ENCODE data around the gene SLC28A1. TPM values are rescaled to one million over a fixed set of nuclear protein-coding genes. Genes with fewer than 3 reads are reported as not detected.

The SLC28A1 gene
- polyA plus RNA-seq, 3 donors from 2014 or later = not detected

DNA sequence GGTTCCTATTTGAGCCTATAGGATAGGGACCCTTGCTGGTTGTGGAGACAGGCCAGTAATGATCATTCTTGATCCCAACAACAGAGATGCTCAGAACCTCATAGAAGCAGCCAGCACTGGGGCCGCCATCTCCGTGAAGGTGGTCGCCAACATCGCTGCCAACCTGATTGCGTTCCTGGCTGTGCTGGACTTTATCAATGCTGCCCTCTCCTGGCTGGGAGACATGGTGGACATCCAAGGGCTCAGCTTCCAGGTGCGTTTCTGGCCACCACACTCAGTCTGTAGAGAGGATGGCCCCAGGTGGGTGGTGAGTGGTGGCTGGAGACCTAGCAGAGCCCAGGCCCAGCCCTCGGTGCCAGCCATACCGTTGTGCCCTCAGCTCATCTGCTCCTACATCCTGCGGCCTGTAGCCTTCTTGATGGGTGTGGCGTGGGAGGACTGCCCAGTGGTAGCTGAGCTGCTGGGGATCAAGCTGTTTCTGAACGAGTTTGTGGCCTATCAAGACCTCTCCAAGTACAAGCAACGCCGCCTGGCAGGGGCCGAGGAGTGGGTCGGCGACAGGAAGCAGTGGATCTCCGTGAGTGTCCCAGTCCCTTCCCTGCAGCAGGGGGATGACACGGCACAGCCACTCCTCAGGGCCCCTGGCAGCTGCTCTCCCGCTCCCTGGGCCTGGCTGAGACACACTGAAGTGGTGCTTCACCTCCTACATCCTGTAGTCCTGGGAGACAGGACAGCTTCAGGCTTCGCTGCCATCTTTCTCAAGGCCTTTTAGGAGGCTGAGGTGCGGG is 50.7 kb downstream of the SLC28A1 start:
- Mint-ChIP-seq H3K4me1 (no peaks in the 10 kb centered on the region), H3K27ac (no peak overlapping the region), H3K9me3 (no peaks in the 10 kb centered on the region), H3K27me3 (ENCODE audit: low read depth in 3 of 3) (peaks cover 2 to 13% (median 2%) of the 10 kb centered on the region in 3 donors), H3K4me3 (no peak overlapping the region), H3K36me3 (no peaks in the 10 kb centered on the region)
- no peak for DNase-seq

DNA sequence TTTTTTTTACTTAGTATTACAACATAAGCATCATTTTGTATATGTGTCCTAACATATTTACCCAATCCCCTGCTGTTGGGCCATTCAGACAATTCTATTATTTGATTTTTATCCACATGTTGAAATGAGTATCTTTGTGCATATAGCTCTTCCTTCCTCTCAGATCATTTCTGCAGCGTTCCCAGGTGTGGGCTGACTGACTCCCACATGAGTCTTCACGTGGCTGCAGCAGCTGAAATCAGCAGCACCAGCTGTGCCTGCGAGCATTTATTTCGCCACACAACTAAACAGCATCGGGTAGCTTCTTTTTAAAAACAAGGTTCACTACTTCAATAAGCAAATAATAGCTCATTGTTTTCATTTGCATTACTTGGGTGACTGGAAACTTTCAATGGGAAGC is 52.7 kb downstream of the SLC28A1 start:
- no peak for DNase-seq
- Mint-ChIP-seq H3K4me3 (no peak overlapping the region), H3K27ac (no peak overlapping the region), H3K27me3 (ENCODE audit: low read depth in 3 of 3) (peaks cover 2 to 16% (median 7%) of the 10 kb centered on the region in 3 donors), H3K4me1 (no peaks in the 10 kb centered on the region), H3K9me3 (peaks cover 0 to 1% (median 0%) of the 10 kb centered on the region in 6 donors), H3K36me3 (no peaks in the 10 kb centered on the region)

DNA sequence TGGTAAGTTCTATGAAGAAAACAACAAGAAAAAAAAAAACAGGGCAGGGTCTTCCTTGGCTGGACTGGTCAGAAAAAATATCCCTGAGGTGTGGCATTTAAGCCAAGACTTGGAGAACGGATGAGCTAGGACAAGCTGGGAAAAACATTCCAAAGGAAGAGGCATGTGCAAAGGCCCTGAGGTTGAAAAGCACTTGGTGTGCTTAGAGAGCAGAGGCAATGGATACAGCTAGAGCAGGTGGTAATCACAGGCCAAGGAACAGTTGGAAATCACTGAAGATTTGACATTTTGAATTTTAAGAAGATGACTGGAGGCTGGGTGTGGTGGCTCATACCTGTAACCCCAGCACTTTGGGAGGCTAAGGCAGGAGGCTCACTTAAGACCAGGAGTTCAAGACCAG is 54.3 kb downstream of the SLC28A1 start:
- no peaks in the 10 kb centered on the region for H3K36me3 Mint-ChIP-seq
- peaks cover 2 to 20% (median 7%) of the 10 kb centered on the region in 3 donors for H3K27me3 Mint-ChIP-seq (ENCODE audit: low read depth in 3 of 3)
- H3K4me3 Mint-ChIP-seq = no peak overlapping the region
- H3K27ac Mint-ChIP-seq = no peak overlapping the region
- peaks cover 0 to 3% (median 0%) of the 10 kb centered on the region in 6 donors for H3K9me3 Mint-ChIP-seq
- H3K4me1 Mint-ChIP-seq = no peaks in the 10 kb centered on the region
- no peak for DNase-seq

DNA sequence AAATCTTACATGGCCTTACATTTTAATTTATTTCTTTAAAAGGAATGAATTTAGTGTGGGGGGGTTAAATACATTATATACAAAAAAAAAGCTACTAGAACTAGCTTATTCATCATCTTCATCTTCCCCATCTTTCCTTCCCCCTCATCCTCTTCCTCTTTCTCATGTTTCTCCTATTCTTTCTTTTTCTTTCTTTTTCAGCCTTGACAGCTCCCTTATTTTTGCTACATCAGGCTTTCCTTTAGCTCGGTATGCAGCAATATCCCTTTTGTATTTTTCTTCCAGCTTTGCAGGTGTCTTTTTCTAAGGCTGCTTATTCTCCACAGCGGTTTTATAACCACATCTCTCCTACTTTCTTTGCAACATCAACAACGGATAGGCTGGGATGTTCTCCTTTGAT is 55.9 kb downstream of the SLC28A1 start:
- H3K36me3 Mint-ChIP-seq = no peaks in the 10 kb centered on the region
- no peak overlapping the region for H3K4me3 Mint-ChIP-seq
- peaks cover 0 to 3% (median 0%) of the 10 kb centered on the region in 6 donors for H3K9me3 Mint-ChIP-seq
- no peak overlapping the region for H3K27ac Mint-ChIP-seq
- no peak for DNase-seq
- peaks cover 2 to 20% (median 7%) of the 10 kb centered on the region in 3 donors for H3K27me3 Mint-ChIP-seq (ENCODE audit: low read depth in 3 of 3)
- no peaks in the 10 kb centered on the region for H3K4me1 Mint-ChIP-seq

DNA sequence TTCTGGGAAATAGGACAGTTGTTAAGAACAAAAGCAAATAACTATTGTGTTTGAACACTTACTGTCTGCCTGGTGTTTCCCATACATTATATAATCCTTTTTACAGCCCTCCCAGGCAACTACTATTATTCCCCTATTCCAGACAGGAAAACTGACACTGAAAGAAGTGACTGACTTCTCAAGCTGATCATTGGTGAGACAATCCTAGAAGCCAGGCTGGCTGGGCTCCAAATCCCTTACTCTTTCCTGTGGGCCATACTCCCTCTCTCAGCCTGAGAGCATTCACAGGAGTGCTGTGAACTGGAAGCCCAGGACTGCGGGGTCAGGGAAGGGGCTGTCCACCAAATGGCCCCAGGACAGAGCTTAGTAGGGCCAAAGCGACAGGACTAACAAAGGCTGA is 58.0 kb downstream of the SLC28A1 start:
- Mint-ChIP-seq H3K4me1 (no peaks in the 10 kb centered on the region), H3K36me3 (no peaks in the 10 kb centered on the region), H3K27me3 (ENCODE audit: low read depth in 3 of 3) (peaks cover 4 to 18% (median 7%) of the 10 kb centered on the region in 3 donors), H3K9me3 (peaks cover 0 to 3% (median 0%) of the 10 kb centered on the region in 6 donors), H3K4me3 (no peak overlapping the region), H3K27ac (no peak overlapping the region)
- DNase-seq = no peak

DNA sequence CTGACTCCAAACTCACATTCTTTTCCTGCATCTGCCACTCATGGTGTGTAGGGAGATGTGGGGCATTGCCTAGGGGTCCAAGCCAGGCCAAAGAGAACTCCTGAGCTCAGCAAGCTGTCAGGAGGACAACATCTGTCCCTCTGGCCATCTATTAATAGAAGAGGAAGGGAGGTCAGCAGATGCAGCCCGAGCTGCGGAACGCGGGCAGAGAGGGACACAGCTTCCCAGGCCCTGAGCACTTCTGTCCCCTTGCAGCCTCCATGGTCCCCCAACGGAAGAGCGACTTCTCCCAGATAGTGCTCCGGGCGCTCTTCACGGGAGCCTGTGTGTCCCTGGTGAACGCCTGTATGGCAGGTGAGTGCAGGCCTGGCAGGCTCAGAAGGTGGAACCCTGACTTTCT is 59.8 kb downstream of the SLC28A1 start:
- Mint-ChIP-seq H3K36me3 (no peaks in the 10 kb centered on the region), H3K4me1 (no peaks in the 10 kb centered on the region), H3K27me3 (ENCODE audit: low read depth in 3 of 3) (peaks cover 2 to 9% (median 5%) of the 10 kb centered on the region in 3 donors), H3K9me3 (peaks cover 0 to 3% (median 0%) of the 10 kb centered on the region in 6 donors), H3K27ac (no peak overlapping the region), H3K4me3 (no peak overlapping the region)
- no peak for DNase-seq

DNA sequence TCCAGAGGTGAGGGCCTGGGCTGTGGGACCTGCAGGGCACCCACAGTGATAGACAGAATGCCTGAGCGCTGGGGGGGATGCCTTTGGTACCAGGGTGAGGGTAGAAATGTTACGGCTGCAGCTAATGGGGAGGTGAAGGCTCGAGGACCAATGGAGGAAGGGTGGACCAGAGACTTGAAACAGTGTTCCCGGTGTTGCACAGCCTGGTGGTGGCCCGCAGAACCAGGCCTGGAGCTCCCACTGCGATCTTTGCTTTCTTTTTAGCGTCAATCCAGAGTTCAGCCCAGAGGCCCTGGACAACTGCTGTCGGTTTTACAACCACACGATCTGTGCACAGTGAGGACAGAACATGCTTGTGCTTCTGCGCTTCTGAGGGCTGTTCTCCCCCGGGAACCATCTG is 60.4 kb downstream of the SLC28A1 start:
- Mint-ChIP-seq H3K36me3 (no peaks in the 10 kb centered on the region), H3K9me3 (peaks cover 0 to 3% (median 0%) of the 10 kb centered on the region in 6 donors), H3K4me1 (no peaks in the 10 kb centered on the region), H3K4me3 (no peak overlapping the region), H3K27ac (no peak overlapping the region), H3K27me3 (ENCODE audit: low read depth in 3 of 3) (peaks cover 2 to 9% (median 5%) of the 10 kb centered on the region in 3 donors)
- no peak for DNase-seq

DNA sequence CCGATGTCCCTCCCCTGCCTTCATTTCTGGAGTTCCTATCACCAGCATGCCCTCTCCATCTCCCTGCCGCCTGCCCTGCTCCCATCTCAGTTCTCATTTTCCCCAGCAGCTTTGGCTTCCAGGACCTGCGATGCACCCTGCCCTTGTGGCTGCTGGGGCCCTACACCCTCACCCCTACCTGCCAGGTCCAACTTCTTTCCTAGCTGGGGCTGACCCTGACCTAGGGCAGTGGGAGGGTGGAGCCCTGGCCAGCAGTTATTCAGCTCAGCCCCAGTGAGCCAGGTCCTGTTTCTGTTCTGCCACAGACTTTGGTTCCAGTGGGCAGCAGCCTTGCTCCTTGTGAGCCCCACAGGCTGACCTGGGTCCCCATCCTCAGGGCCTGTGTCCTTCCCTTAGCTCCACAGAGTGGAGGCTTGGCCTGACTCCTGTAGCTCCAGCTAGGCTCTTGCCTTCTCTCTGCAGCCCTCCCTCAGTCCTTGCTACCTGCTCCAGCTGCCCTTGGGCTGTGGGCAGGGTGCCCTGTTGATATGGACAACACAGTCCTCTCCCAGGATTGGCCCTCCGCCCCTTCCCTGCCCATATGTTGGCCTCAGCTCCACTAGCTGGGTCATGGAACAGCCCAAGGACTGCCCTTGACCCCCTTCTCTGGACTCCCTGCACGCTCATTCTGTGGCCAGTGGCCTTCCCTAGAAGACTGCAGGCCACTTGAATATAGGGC is 62.5 kb downstream of the SLC28A1 start:
- no peak overlapping the region for H3K4me3 Mint-ChIP-seq
- H3K27me3 Mint-ChIP-seq (ENCODE audit: low read depth in 3 of 3) = peaks cover 0 to 6% (median 2%) of the 10 kb centered on the region in 3 donors
- no peaks in the 10 kb centered on the region for H3K36me3 Mint-ChIP-seq
- DNase-seq = no peak
- H3K9me3 Mint-ChIP-seq = peaks cover 0 to 2% (median 0%) of the 10 kb centered on the region in 6 donors
- no peaks in the 10 kb centered on the region for H3K4me1 Mint-ChIP-seq
- no peak overlapping the region for H3K27ac Mint-ChIP-seq

DNA sequence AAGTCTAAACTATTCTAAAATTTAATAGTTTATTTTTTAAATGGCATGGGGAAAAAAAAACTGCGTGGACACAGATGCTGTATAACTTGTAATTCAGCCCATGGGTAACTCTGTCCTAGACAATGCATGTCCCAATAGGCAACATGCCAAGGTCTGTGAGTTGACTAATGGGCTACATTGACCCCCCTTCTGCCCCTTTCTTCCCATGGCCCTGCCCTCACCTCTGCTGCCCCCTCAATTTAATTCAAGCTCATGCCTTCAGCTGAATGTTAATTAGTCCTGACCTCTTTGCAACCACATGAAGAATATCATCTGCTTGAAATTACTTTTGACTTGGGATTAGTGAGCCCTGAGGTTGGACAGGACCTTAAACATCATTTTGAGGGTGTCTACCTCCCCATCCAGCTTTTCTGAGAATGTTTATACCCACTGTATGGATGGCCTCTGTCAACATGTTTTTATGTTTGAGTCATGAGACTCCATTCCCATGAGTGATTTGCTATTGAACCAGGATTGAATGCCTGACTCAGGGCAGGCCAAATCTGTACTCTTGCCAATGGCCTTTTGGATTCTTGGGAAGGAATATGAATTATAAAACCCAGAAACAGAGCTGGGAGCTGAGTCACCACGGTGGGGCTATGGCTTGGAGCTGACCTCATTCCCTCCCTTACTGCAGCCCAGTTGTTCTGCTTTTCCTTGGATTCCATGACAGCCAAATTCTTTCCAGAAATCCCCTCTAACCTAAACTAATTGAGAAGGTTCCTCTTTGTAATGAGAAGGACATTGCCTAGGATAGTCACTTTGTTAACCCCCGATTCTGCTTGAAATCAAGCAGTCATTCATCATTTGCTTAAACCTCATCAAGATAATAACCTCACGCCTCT is 63.7 kb downstream of the SLC28A1 start:
- no peak for DNase-seq
- no peak overlapping the region for H3K4me3 Mint-ChIP-seq
- H3K27me3 Mint-ChIP-seq (ENCODE audit: low read depth in 3 of 3) = peaks cover 0 to 4% (median 2%) of the 10 kb centered on the region in 3 donors
- no peaks in the 10 kb centered on the region for H3K9me3 Mint-ChIP-seq
- H3K36me3 Mint-ChIP-seq = no peaks in the 10 kb centered on the region
- H3K27ac Mint-ChIP-seq = no peak overlapping the region
- H3K4me1 Mint-ChIP-seq = no peaks in the 10 kb centered on the region

DNA sequence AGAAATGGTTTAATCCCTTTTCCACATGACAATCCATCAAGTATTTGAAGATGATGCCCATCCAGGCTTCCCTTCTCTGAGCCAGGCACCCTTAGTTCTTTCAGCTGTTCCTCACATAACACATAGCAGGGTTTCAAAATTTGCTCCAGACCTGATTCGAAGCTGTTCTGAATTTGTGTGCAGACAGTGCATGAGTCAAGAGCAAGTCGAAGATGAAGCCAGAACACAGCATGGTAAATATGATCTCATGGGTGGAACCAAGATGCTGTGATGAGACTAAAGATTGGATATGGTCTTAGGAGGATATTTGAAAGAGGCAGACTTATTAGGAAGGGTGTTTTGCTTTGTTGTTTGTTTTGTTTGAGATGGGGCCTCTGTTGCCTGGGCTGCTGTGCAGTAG is 64.6 kb downstream of the SLC28A1 start:
- Mint-ChIP-seq H3K27me3 (ENCODE audit: low read depth in 3 of 3) (peaks cover 0 to 2% (median 2%) of the 10 kb centered on the region in 3 donors), H3K9me3 (no peaks in the 10 kb centered on the region), H3K4me1 (no peaks in the 10 kb centered on the region), H3K36me3 (no peaks in the 10 kb centered on the region), H3K4me3 (no peak overlapping the region), H3K27ac (no peak overlapping the region)
- DNase-seq = no peak

DNA sequence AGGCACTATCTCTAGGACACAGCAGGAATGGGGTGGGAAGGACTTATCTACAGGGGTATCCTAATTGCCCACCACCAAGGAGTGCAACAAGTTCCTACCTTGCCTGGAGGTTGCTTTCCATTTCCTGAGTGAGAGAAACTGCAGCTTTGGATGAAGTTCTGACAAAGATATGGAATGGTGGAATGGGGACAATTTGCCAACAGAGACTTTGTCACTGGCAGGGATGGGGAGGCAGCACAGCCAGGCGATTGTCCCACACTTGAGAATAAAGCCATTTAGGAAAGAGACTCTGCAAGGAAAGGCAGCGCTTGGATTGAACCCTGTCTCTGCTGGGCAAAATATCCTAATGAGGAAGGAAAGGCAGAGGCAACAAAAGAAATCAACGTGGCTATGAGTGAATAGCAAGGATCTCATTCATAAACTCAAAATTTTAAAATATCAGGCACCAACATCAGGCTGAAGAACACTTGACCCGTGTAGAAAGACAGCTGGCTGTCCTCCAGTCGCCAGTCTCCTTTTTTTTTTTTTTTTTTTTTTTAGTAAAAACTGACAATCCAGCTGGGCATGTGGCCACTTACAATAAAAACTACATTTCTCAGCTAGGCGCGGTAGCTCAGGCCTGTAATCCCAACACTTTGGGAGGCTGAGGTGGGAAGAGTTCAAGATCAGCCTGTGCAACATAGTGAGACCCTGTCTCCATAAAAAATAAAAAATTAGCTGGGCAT is 65.5 kb downstream of the SLC28A1 start:
- Mint-ChIP-seq H3K9me3 (no peaks in the 10 kb centered on the region), H3K4me3 (no peak overlapping the region), H3K4me1 (no peaks in the 10 kb centered on the region), H3K27me3 (ENCODE audit: low read depth in 3 of 3) (peaks cover 0 to 4% (median 2%) of the 10 kb centered on the region in 3 donors), H3K27ac (no peak overlapping the region), H3K36me3 (no peaks in the 10 kb centered on the region)
- DNase-seq = no peak

DNA sequence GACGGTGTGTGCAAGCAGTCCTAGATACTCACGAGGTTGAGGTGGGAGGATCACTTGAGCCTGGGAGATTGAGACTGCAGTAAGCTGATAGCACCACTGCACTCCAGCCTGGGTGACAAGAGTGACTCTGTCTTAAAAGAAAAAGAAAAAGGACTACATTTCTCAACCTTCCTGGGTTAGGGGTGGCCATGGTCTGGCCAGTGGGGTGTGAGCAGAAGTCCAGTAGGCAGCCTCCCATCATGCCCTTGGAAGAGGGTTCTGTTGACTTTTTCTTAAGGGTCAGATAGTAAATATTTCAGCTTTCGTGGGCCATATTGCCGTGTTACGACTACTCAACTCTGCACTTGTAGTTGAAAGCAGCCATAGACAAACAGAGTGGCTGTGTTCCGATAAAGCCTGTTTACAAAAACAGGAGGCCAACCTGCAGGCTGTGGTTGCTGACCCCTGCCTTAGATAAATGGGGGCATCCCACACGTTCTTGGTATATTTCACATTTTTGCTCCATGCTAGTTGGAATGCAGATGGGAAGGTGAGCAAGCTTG is 66.2 kb downstream of the SLC28A1 start:
- no peaks in the 10 kb centered on the region for H3K9me3 Mint-ChIP-seq
- no peaks in the 10 kb centered on the region for H3K36me3 Mint-ChIP-seq
- DNase-seq = no peak
- no peak overlapping the region for H3K4me3 Mint-ChIP-seq
- H3K4me1 Mint-ChIP-seq = no peaks in the 10 kb centered on the region
- H3K27ac Mint-ChIP-seq = no peak overlapping the region
- H3K27me3 Mint-ChIP-seq (ENCODE audit: low read depth in 3 of 3) = peaks cover 0 to 4% (median 2%) of the 10 kb centered on the region in 3 donors

DNA sequence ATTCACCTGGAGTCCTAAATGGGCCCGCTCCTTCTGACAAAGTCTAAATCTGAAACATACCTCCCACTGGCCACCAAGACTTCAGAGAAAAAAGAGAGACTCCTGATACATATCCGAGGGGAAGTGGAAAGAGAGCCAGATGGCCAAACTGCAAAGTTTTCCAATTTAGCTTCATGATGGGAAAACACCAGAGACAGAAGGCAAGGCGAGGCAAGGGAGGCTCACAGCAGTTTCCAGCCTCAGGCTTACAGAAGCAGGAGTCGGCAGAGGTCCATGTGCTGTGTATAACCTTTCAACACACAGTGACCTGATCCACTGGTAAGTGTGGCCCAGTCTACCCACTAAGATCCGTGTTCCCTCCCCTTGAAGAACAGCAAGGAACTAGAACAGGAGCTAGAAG is 67.3 kb downstream of the SLC28A1 start:
- Mint-ChIP-seq H3K27ac (no peak overlapping the region), H3K9me3 (no peaks in the 10 kb centered on the region), H3K27me3 (ENCODE audit: low read depth in 3 of 3) (peaks cover 0 to 9% (median 5%) of the 10 kb centered on the region in 3 donors), H3K36me3 (no peaks in the 10 kb centered on the region), H3K4me1 (no peaks in the 10 kb centered on the region), H3K4me3 (no peak overlapping the region)
- no peak for DNase-seq

Data from immature natural killer cell (primary cell).